Sigmoid colon (tissue), 7 donors: ENCODE results near the gene OASL. TPM values are rescaled to one million over a fixed set of nuclear protein-coding genes. Genes with fewer than 3 reads are reported as not detected.

Source experiments
- DNase-seq: peaks from one replicate; pipeline ENCODE4 v3.0.0-alpha.2; 2019
- H3K27ac ChIP-seq, 4 donors: fragments of 200-600 bp; sonication (generic); one replicate each; pipeline ENCODE4 v1.5.1; 2016 to 2019; ENCODE audit warnings: mild to moderate bottlenecking in 1 of 4
- H3K27me3 ChIP-seq, 3 donors: fragments of 200-600 bp; sonication (generic); one replicate each; pipeline ENCODE4 v1.5.1; 2019; ENCODE audit warnings: mild to moderate bottlenecking in 1 of 3
- H3K36me3 ChIP-seq, 4 donors: fragments of 200-600 bp; sonication (generic); one replicate each; pipeline ENCODE4 v1.5.1; 2016 to 2019
- H3K4me1 ChIP-seq, 4 donors: fragments of 200-600 bp; sonication (generic); one replicate each; pipeline ENCODE4 v1.5.1; 2017 to 2019
- H3K4me3 ChIP-seq, 4 donors: fragments of 200-600 bp; sonication (generic); one replicate each; pipeline ENCODE4 v1.5.1; 2017 to 2019; ENCODE audit warnings: mild to moderate bottlenecking in 2 of 4, moderate library complexity in 1 of 4
- H3K9me3 ChIP-seq, 4 donors: fragments of 200-600 bp in 3 of 4; sonication (generic) in 3 of 4; one replicate each; pipeline versions ENCODE4 v1.5.1 to v1.6.1; 2013 to 2019
- EP300 ChIP-seq, 4 donors: sonication (generic); formaldehyde crosslinking; IDR thresholded peaks; one replicate each; pipeline ENCODE4 v1.6.1; 2017; ENCODE audit warnings: antibody characterized with exemption in 4 of 4
- POLR2A ChIP-seq, 2 donors: fragments of 450-650 bp; IDR thresholded peaks; one replicate each; pipeline ENCODE4 v1.6.1; 2016; ENCODE audit warnings: antibody characterized with exemption in 2 of 2, mild to moderate bottlenecking in 2 of 2, moderate library complexity in 2 of 2
- POLR2AphosphoS5 ChIP-seq, 4 donors: sonication (generic); formaldehyde crosslinking; IDR thresholded peaks; one replicate each; pipeline ENCODE4 v1.6.1; 2017; ENCODE audit warnings: antibody characterized with exemption in 4 of 4
- WGBS, 2 donors: extraction: QIAGEN DNeasy Blood & Tissue Kit; methylation state at CpG; one replicate each; pipeline ENCODE4 v1.1.7; 2013; 5-methylcytosine and 5-hydroxymethylcytosine counted together
- intact Hi-C: fragments of 100-400 bp; cut with DNase I; formaldehyde crosslinking; loops from one replicate; pipeline ENCODE4 v1.15.1; 2023
- polyA plus RNA-seq, 3 donors: library from polyadenylated mRNA; stranded (reverse); fragments of 200-250 nt; gene quantifications; one replicate each; pipeline ENCODE4 v1.2.3, GENCODE V29; 2013
- total RNA-seq, 4 donors: library from RNA; depleted of rRNA; stranded (reverse); fragments of >200 nt; gene quantifications; one replicate each; pipeline ENCODE4 v1.1.0, GENCODE V29; 2016
- TF ChIP-seq, protein P1 (sequence below), 4 experiments: fragments of 450-650 bp in 3 of 4; fragments of 200-600 bp in 1 of 4; IDR thresholded peaks; one replicate each; pipeline ENCODE4 v1.5.1; 2016 to 2019; ENCODE audit warnings: antibody characterized with exemption in 4 of 4, mild to moderate bottlenecking in 3 of 4, moderate library complexity in 2 of 4
- donor health status: healthy with polysubstance abuse.
- donor health status: Bipolar disorder and iron deficiency.
- donor health status: healthy.

OASL gene
- total and polyA plus RNA-seq, 7 donors: under 0.01 to 57.6 (median 10.8) TPM; not detected in 2

DNA sequence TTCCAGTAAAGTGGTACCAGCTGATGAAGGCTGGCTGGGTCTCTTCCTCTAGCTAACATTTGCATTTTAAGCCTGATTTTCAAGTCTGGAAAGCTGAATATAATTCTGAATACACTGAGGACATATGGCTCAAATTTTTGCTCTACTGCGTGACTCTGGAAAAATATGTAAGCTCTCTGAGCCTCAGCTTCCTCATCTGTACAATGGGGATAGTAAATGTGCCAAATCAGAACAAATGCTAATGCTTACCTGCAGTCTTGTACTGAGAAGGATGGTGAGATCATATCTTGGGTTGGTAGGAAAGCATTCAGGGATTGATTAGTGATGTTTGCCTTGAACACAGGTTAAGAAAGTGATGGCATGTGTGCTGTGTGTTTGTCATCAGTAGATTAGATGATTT, 46.1 kb downstream of the OASL start:
- Histone ChIP-seq H3K9me3 (no peaks in the 10 kb centered on the region), H3K4me3 (no peak overlapping the region), H3K36me3 (no peaks in the 10 kb centered on the region), H3K27ac (no peak overlapping the region), H3K4me1 (no peaks in the 10 kb centered on the region), H3K27me3 (no peaks in the 10 kb centered on the region)
- intact Hi-C loops: no loop called here
- TF ChIP-seq EP300 (IDR thresholded peaks at IDR 0.05) (no peak), POLR2AphosphoS5 (IDR thresholded peaks at IDR 0.05) (no peak), POLR2A (IDR thresholded peaks at IDR 0.05) (no peak)
- TF ChIP-seq, protein P1, sequence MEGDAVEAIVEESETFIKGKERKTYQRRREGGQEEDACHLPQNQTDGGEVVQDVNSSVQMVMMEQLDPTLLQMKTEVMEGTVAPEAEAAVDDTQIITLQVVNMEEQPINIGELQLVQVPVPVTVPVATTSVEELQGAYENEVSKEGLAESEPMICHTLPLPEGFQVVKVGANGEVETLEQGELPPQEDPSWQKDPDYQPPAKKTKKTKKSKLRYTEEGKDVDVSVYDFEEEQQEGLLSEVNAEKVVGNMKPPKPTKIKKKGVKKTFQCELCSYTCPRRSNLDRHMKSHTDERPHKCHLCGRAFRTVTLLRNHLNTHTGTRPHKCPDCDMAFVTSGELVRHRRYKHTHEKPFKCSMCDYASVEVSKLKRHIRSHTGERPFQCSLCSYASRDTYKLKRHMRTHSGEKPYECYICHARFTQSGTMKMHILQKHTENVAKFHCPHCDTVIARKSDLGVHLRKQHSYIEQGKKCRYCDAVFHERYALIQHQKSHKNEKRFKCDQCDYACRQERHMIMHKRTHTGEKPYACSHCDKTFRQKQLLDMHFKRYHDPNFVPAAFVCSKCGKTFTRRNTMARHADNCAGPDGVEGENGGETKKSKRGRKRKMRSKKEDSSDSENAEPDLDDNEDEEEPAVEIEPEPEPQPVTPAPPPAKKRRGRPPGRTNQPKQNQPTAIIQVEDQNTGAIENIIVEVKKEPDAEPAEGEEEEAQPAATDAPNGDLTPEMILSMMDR (IDR thresholded peaks at IDR 0.05): no peak
- WGBS, 2 donors: 94% methylated on average over 1 of the region's 1 CpG
- no peak for DNase-seq

DNA sequence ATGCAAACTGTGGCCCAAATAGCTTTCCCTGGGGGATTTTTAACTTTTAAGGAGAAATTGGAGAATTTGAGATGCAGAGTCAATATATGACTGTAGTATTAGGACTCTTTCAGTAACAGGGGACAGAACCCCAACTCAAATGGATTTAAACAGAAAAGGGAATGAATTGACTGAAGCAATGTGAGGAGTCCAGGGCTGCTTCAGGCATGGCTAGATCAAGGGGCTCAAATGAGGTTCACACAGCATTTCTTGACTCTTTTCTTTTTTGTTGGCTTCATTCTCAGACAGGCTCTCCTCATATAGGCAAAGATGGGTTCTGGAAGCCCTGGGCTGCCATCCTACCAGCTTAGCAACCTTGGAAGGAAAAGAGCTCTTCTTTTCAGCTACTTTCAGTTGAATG, 47.1 kb downstream of the OASL start:
- no peaks in the 10 kb centered on the region for H3K27me3 ChIP-seq
- intact Hi-C loops: no loop called here
- H3K36me3 ChIP-seq: no peaks in the 10 kb centered on the region
- no peaks in the 10 kb centered on the region for H3K9me3 ChIP-seq
- H3K4me3 ChIP-seq: no peak overlapping the region
- no peak for TF ChIP-seq POLR2A (IDR thresholded peaks at IDR 0.05)
- TF ChIP-seq POLR2AphosphoS5 (IDR thresholded peaks at IDR 0.05): no peak
- TF ChIP-seq, protein P1 (IDR thresholded peaks at IDR 0.05): no peak
- TF ChIP-seq EP300 (IDR thresholded peaks at IDR 0.05): no peak
- H3K4me1 ChIP-seq: no peaks in the 10 kb centered on the region
- no peak for DNase-seq
- no peak overlapping the region for H3K27ac ChIP-seq

DNA sequence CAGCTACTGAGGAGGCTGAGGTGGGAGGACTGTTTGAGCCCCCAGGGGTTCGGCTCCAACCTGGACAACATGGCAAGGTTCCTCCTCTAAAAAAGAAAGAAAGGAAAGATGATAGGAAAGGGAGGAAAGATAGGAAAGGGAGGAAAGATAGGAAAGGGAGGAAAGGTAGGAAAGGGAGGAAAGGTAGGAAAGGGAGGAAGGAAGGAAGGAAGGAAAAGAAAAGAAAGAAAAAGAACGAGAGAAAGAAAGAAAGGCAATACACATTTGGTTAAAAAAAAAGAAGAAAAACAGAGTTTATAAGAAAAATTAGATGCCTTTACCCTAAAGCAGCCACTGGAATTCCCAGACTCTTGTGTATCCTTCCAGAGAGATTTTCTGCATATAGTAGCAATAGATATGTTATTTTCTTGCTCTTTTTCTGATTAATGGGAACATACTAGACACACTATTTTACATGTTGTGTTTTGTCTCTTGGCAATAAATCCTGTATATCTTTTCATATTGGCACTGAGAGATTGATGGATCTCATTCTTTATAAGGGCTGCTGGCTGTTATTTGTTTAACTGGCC, 48.5 kb downstream of the OASL start:
- Histone ChIP-seq H3K4me3 (no peak overlapping the region), H3K27ac (no peak overlapping the region), H3K27me3 (no peaks in the 10 kb centered on the region), H3K9me3 (no peaks in the 10 kb centered on the region), H3K4me1 (no peaks in the 10 kb centered on the region), H3K36me3 (no peaks in the 10 kb centered on the region)
- no peak for DNase-seq
- TF ChIP-seq POLR2AphosphoS5 (IDR thresholded peaks at IDR 0.05): no peak
- TF ChIP-seq, protein P1 (IDR thresholded peaks at IDR 0.05): no peak
- TF ChIP-seq POLR2A (IDR thresholded peaks at IDR 0.05): no peak
- no peak for TF ChIP-seq EP300 (IDR thresholded peaks at IDR 0.05)
- intact Hi-C loops: no loop called here
- 75 to 84% methylated on average over 2 of the region's 2 CpGs for WGBS, 2 donors

GRCh38 chr12:120989687-120990086, 49.4 kb downstream of the OASL start:
- Histone ChIP-seq H3K36me3 (no peaks in the 10 kb centered on the region), H3K4me3 (no peak overlapping the region), H3K27ac (no peak overlapping the region), H3K4me1 (no peaks in the 10 kb centered on the region), H3K9me3 (no peaks in the 10 kb centered on the region), H3K27me3 (no peaks in the 10 kb centered on the region)
- intact Hi-C loops: no loop called here
- no peak for DNase-seq
- 71 to 80% methylated on average over 3 of the region's 3 CpGs for WGBS, 2 donors
- TF ChIP-seq, protein P1 (IDR thresholded peaks at IDR 0.05): no peak
- TF ChIP-seq EP300 (IDR thresholded peaks at IDR 0.05) (no peak), POLR2A (IDR thresholded peaks at IDR 0.05) (no peak), POLR2AphosphoS5 (IDR thresholded peaks at IDR 0.05) (no peak)

DNA sequence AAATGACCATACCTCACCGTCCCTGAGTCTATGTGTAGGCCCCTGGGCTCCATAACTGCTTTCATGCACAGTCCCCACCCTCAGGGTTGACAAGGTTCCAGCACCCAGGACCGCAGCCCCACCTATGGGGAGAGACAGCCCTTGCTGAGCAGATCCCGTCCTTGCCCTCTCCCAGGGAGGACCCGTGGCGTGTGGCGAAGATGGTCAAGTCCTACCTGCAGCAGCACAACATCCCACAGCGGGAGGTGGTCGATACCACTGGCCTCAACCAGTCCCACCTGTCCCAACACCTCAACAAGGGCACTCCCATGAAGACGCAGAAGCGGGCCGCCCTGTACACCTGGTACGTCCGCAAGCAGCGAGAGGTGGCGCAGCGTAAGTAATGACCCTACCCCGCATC, 50.4 kb downstream of the OASL start:
- no peak overlapping the region for H3K27ac ChIP-seq
- TF ChIP-seq EP300 (IDR thresholded peaks at IDR 0.05): no peak
- TF ChIP-seq, protein P1 (IDR thresholded peaks at IDR 0.05): no peak
- no peak for TF ChIP-seq POLR2A (IDR thresholded peaks at IDR 0.05)
- no peak for TF ChIP-seq POLR2AphosphoS5 (IDR thresholded peaks at IDR 0.05)
- WGBS, 2 donors: 92 to 94% methylated on average over 17 of the region's 17 CpGs
- no peaks in the 10 kb centered on the region for H3K9me3 ChIP-seq
- no peak overlapping the region for H3K4me3 ChIP-seq
- intact Hi-C loops: no loop called here
- no peaks in the 10 kb centered on the region for H3K27me3 ChIP-seq
- no peak for DNase-seq
- H3K4me1 ChIP-seq: no peaks in the 10 kb centered on the region
- no peaks in the 10 kb centered on the region for H3K36me3 ChIP-seq
